ENCODE measurements around the gene MYO5B. TPM values are rescaled to one million over a fixed set of nuclear protein-coding genes. Genes with fewer than 3 reads are reported as not detected.
A peak's percentile ranks its signal among the peaks of the same experiment; 100 is the strongest.

MYO5B gene
- total and polyA plus RNA-seq, 9 of the 15 experiments (the other 6 are each of a cell fraction or from before 2014, with no cell fraction given) = 0.07 to 0.42 (median 0.28) TPM

DNA sequence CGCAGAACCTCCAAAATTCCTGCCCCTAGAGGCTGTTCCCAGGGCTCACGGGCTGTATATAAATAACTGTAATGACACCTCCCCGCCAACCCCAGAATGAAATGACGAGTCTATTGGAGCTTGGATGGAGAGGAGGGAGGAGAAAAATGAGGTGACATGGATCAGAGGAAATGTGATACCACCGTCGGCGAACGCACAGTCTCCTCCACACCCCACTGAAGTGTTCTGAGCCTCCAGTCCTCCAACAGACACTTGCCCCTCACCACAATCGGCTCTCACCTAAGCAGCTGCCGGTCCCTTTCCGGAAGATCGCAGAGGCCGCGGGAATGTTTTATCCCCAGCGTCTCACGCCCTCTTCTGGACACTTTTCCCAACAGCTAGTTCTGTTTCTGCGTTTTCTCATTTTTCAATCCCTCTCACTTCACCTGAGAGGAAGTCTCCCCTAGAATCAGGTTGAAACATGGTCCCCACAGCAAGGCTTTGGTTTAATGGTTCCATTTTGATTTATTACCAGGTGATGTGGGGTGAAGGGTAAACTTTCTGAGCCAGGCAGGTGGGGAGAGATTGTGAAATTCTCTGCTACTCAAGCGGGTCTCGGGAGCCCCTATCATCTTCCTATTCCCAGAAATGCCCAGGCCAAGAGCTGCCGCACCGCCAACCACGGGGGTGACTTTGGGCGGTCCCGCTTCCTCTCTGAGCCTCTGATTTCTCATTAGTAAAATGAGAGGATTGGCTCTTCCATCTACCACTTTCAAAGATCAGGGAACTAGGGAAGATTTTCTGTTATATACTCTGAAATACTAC is 9.1 kb upstream of the MYO5B start:
- FAIRE-seq = peak; percentile 72
- Histone ChIP-seq H2AFZ (ENCODE audit: low read depth, low read length) (peak overlapping the region; percentile 46; the same call in 1 of the 2 replicates), H3K9ac (ENCODE audit: insufficient read depth in 1 of 2, low read depth in 2 of 2, low read length in 2 of 2) (no peak overlapping the region), H3K27me3 (ENCODE audit: control insufficient read depth in 2 of 2, insufficient read depth in 2 of 2, low read length in 2 of 2) (peaks cover 4 to 12% of the 10 kb centered on the region in 2 experiments; a peak in 3 of 5 replicates), H4K20me1 (replicated peaks; ENCODE audit: control insufficient read depth, insufficient read depth, low read length) (no peaks in the 10 kb centered on the region), H3K27ac (ENCODE audit: extremely low read depth, low read depth, low read length) (no peak overlapping the region), H3K9me3 (replicated peaks; ENCODE audit: control insufficient read depth, insufficient read depth, low read depth, low read length) (no peaks in the 10 kb centered on the region), H3K9me1 (ENCODE audit: control insufficient read depth, insufficient read depth, low read length) (no peaks in the 10 kb centered on the region), H3K4me3 (no peak overlapping the region), H3K4me1 (replicated peaks in 1 of 2; ENCODE audit: control insufficient read depth in 2 of 2, insufficient read depth in 2 of 2, low read length in 2 of 2) (no peaks in the 10 kb centered on the region; a peak in 1 of 5 replicates), H3K79me2 (ENCODE audit: control insufficient read depth, insufficient read depth, low read length) (no peaks in the 10 kb centered on the region), H3K4me2 (ENCODE audit: insufficient read depth, low read length) (peak overlapping the region; percentile 48), H3K36me3 (ENCODE audit: control insufficient read depth, insufficient read depth, low read length) (no peaks in the 10 kb centered on the region)
- no TSS peak for BruUV-seq (replicated peaks)
- ATAC-seq = peak; percentile 84
- ChIA-PET POLR2A (interaction anchor here (1.0 kb wide), 1 partner anchor 153 kb away, joined by 3 read pairs; no protein-coding TSS in a partner anchor), CTCF (ENCODE audit: low intra/inter-chr PET ratio) (interaction anchor here (0.6 kb wide), 1 partner anchor 293 kb away, joined by 3 read pairs; no protein-coding TSS in a partner anchor)
- in situ Hi-C loops (cut with MboI) = loop anchor here (10.0 kb wide), 2 partner anchors 151 to 231 kb away; no protein-coding TSS in a partner anchor
- peak; percentile 9 to 60 (median 24) for DNase-seq (ENCODE audit: extremely low read depth in 1 of 4, low spot score in 3 of 4)
- intact Hi-C loops (cut with micrococcal nuclease) = loop anchor here (5.0 to 10.0 kb wide), 3 partner anchors 153 to 339 kb away; no protein-coding TSS in a partner anchor
- WGBS (ENCODE audit: insufficient coverage, low coverage, missing lambda C conversion rate) = under 1% methylated on average over 15 of the region's 24 CpGs
- TF ChIP-seq ZBTB17 (CRISPR knock-in tag; IDR thresholded peaks at IDR 0.05) (no peak), PRPF4 (IDR thresholded peaks at IDR 0.05; ENCODE audit: insufficient read depth, low read depth, low read length, poor library complexity, severe bottlenecking) (no peak), SMARCB1 (IDR thresholded peaks at IDR 0.05; ENCODE audit: insufficient read length, low read depth) (no peak), SMC3 (conservative IDR thresholded peaks at IDR 0.05; ENCODE audit: insufficient read depth, low read depth, low read length) (peak; percentile 27; the same call in 1 of the 2 replicates), ZNF134 (CRISPR knock-in tag; conservative IDR thresholded peaks at IDR 0.05) (0 out of 2 replicates have a peak, but pooled peaks have one; percentile 47), SPI1 (IDR thresholded peaks at IDR 0.05; ENCODE audit: borderline replicate concordance, low read depth, low read length) (0 out of 2 replicates have a peak, but pooled peaks have one; percentile 1), RAD21 (CRISPR knock-in tag; conservative IDR thresholded peaks at IDR 0.05 in 1 of 2, IDR thresholded peaks at IDR 0.05 in 1 of 2) (peak; percentile 28 to 65; a peak in 3 of 4 replicates)
- TF ChIP-seq, protein P1, sequence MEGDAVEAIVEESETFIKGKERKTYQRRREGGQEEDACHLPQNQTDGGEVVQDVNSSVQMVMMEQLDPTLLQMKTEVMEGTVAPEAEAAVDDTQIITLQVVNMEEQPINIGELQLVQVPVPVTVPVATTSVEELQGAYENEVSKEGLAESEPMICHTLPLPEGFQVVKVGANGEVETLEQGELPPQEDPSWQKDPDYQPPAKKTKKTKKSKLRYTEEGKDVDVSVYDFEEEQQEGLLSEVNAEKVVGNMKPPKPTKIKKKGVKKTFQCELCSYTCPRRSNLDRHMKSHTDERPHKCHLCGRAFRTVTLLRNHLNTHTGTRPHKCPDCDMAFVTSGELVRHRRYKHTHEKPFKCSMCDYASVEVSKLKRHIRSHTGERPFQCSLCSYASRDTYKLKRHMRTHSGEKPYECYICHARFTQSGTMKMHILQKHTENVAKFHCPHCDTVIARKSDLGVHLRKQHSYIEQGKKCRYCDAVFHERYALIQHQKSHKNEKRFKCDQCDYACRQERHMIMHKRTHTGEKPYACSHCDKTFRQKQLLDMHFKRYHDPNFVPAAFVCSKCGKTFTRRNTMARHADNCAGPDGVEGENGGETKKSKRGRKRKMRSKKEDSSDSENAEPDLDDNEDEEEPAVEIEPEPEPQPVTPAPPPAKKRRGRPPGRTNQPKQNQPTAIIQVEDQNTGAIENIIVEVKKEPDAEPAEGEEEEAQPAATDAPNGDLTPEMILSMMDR (IDR thresholded peaks at IDR 0.05 in 2 of 3, conservative IDR thresholded peaks at IDR 0.05 in 1 of 3; ENCODE audit: insufficient read depth in 2 of 3, low read depth in 1 of 3, low read length in 3 of 3) = peak; percentile 53 to 64 (median 62)
- TF ChIP-seq, protein P2, sequence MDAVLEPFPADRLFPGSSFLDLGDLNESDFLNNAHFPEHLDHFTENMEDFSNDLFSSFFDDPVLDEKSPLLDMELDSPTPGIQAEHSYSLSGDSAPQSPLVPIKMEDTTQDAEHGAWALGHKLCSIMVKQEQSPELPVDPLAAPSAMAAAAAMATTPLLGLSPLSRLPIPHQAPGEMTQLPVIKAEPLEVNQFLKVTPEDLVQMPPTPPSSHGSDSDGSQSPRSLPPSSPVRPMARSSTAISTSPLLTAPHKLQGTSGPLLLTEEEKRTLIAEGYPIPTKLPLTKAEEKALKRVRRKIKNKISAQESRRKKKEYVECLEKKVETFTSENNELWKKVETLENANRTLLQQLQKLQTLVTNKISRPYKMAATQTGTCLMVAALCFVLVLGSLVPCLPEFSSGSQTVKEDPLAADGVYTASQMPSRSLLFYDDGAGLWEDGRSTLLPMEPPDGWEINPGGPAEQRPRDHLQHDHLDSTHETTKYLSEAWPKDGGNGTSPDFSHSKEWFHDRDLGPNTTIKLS (IDR thresholded peaks at IDR 0.05; ENCODE audit: borderline replicate concordance, low read depth) = no peak
- TF ChIP-seq, protein P3, sequence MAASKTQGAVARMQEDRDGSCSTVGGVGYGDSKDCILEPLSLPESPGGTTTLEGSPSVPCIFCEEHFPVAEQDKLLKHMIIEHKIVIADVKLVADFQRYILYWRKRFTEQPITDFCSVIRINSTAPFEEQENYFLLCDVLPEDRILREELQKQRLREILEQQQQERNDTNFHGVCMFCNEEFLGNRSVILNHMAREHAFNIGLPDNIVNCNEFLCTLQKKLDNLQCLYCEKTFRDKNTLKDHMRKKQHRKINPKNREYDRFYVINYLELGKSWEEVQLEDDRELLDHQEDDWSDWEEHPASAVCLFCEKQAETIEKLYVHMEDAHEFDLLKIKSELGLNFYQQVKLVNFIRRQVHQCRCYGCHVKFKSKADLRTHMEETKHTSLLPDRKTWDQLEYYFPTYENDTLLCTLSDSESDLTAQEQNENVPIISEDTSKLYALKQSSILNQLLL (CRISPR knock-in tag; IDR thresholded peaks at IDR 0.05; ENCODE audit: borderline replicate concordance) = no peak
- TF ChIP-seq, protein P4, sequence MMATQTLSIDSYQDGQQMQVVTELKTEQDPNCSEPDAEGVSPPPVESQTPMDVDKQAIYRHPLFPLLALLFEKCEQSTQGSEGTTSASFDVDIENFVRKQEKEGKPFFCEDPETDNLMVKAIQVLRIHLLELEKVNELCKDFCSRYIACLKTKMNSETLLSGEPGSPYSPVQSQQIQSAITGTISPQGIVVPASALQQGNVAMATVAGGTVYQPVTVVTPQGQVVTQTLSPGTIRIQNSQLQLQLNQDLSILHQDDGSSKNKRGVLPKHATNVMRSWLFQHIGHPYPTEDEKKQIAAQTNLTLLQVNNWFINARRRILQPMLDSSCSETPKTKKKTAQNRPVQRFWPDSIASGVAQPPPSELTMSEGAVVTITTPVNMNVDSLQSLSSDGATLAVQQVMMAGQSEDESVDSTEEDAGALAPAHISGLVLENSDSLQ (IDR thresholded peaks at IDR 0.05) = peak; percentile 16; the same call in 1 of the 2 replicates
